H1 (cell line): ENCODE results near the gene S1PR2. TPM values are rescaled to one million over a fixed set of nuclear protein-coding genes. Genes with fewer than 3 reads are reported as not detected.

Source experiments
- CTCF ChIA-PET: fragments of 300-600 bp; sonication (Branson Sonifier 250); formaldehyde crosslinking; loops from one replicate; lab custom pipeline; 2021; ENCODE audit not compliant: partially characterized antibody; lab: Charles Lee
- POLR2A ChIA-PET: fragments of 300-600 bp; sonication (Branson Sonifier 250); formaldehyde crosslinking; loops from one replicate; lab custom pipeline; 2021; ENCODE audit warnings: inconsistent platforms; ENCODE audit not compliant: partially characterized antibody; lab: Charles Lee
- DNase-seq, 2 experiments: peaks; one replicate each; pipeline versions ENCODE4 v3.0.0 to v3.0.0-alpha.2; 2010 to 2022; ENCODE audit warnings: low spot score in 2 of 2, low read depth in 1 of 2, mixed read lengths in 1 of 2
- FAIRE-seq: peaks from 2 replicates; lab custom pipeline; 2011; peaks lifted over from hg19 to GRCh38; lab: Jason Lieb, UNC
- H2AFZ ChIP-seq: 2 replicates; pipeline ENCODE4 v1.8.1; 2012; ENCODE audit warnings: low read length, inconsistent platforms
- H2AK5ac ChIP-seq: 2 replicates; pipeline ENCODE4 v1.6.1; 2013; ENCODE audit warnings: low read depth, low read length
- H2BK120ac ChIP-seq: replicated peaks from 2 replicates; pipeline ENCODE3; 2013; ENCODE audit warnings: low read depth, low read length, inconsistent platforms
- H2BK12ac ChIP-seq: 2 replicates; pipeline ENCODE4 v1.6.1; 2013; ENCODE audit warnings: low read depth, low read length
- H2BK15ac ChIP-seq: 2 replicates; pipeline ENCODE4 v1.6.1; 2013; ENCODE audit warnings: low read length
- H2BK20ac ChIP-seq: 2 replicates; pipeline ENCODE4 v1.6.1; 2013; ENCODE audit warnings: low read length
- H2BK5ac ChIP-seq: 2 replicates; pipeline ENCODE4 v1.6.1; 2013; ENCODE audit warnings: low read depth, low read length
- H3K14ac ChIP-seq: 2 replicates; pipeline ENCODE4 v1.6.1; 2013; ENCODE audit warnings: inconsistent platforms; ENCODE audit not compliant: insufficient read length
- H3K18ac ChIP-seq: 2 replicates; pipeline ENCODE4 v1.6.1; 2013; ENCODE audit warnings: low read length; ENCODE audit errors: extremely low read depth
- H3K23ac ChIP-seq: 2 replicates; pipeline ENCODE4 v1.6.1; 2013; ENCODE audit warnings: inconsistent platforms; ENCODE audit not compliant: insufficient read length
- H3K23me2 ChIP-seq: 2 replicates; pipeline ENCODE4 v1.6.1; 2013; ENCODE audit warnings: low read depth, low read length
- H3K27ac ChIP-seq: 2 replicates; pipeline ENCODE4 v1.6.1; 2011; ENCODE audit warnings: low read depth, low read length, inconsistent platforms
- H3K27me3 ChIP-seq, 4 experiments: replicated peaks in 1 of 4; 1 replicate in 1 of 4; 2 replicates in 3 of 4; pipeline versions ENCODE4 v1.6.1 to v1.8.1; 2011 to 2013; ENCODE audit warnings: low read length in 3 of 4, mild to moderate bottlenecking in 3 of 4, inconsistent platforms in 2 of 4, mixed read lengths in 2 of 4, moderate library complexity in 1 of 4; ENCODE audit not compliant: control insufficient read depth in 3 of 4, insufficient read depth in 3 of 4; ENCODE audit errors: extremely low read depth in 1 of 4
- H3K36me3 ChIP-seq, 4 experiments: 2 replicates each; pipeline versions ENCODE4 v1.6.1 to v1.8.1; 2011 to 2013; ENCODE audit warnings: mild to moderate bottlenecking in 4 of 4, low read length in 3 of 4, moderate library complexity in 2 of 4, control low read depth in 1 of 4, inconsistent platforms in 1 of 4; ENCODE audit not compliant: insufficient read depth in 4 of 4, control insufficient read depth in 2 of 4
- H3K4ac ChIP-seq: replicated peaks from 2 replicates; pipeline ENCODE3; 2013; ENCODE audit warnings: low read length, low read depth, mixed read lengths, inconsistent platforms; ENCODE audit not compliant: insufficient read length
- H3K4me1 ChIP-seq, 4 experiments: replicated peaks in 1 of 4; 1 replicate in 1 of 4; 2 replicates in 3 of 4; pipeline versions ENCODE4 v1.6.1 to v1.8.1; 2011 to 2013; ENCODE audit warnings: low read length in 3 of 4, inconsistent platforms in 2 of 4, mixed read lengths in 1 of 4; ENCODE audit not compliant: insufficient read depth in 4 of 4, control insufficient read depth in 3 of 4
- H3K4me2 ChIP-seq, 2 experiments: 2 replicates each; pipeline versions ENCODE4 v1.6.1 to v1.8.1; 2011 to 2013; ENCODE audit warnings: low read depth in 2 of 2, low read length in 2 of 2, control low read depth in 1 of 2, inconsistent platforms in 1 of 2, mild to moderate bottlenecking in 1 of 2; ENCODE audit not compliant: insufficient read depth in 1 of 2
- H3K4me3 ChIP-seq, 4 experiments: fragments of 200-600, 300-600 bp in 1 of 4; sonication (generic), shearing (Covaris generic), sonication (Bioruptor Twin) in 1 of 4; 2 replicates each; pipeline versions ENCODE4 v1.5.1 to v1.8.1; 2011 to 2016; ENCODE audit warnings: low read length in 4 of 4, low read depth in 3 of 4, control low read depth in 2 of 4, inconsistent platforms in 2 of 4, mild to moderate bottlenecking in 2 of 4, mixed read lengths in 1 of 4, moderate library complexity in 1 of 4; ENCODE audit not compliant: insufficient read depth in 2 of 4; ENCODE audit errors: extremely low read depth in 1 of 4
- H3K56ac ChIP-seq: replicated peaks from 2 replicates; pipeline ENCODE3; 2013; ENCODE audit warnings: low read depth, mild to moderate bottlenecking, mixed read lengths, low read length, inconsistent platforms; ENCODE audit not compliant: insufficient read length
- H3K79me1 ChIP-seq: 2 replicates; pipeline ENCODE4 v1.6.1; 2013; ENCODE audit warnings: low read depth, low read length, control low read depth
- H3K79me2 ChIP-seq, 2 experiments: 2 replicates each; pipeline versions ENCODE4 v1.6.1 to v1.8.1; 2012 to 2013; ENCODE audit warnings: low read length in 2 of 2, mild to moderate bottlenecking in 2 of 2, inconsistent platforms in 1 of 2; ENCODE audit not compliant: insufficient read depth in 2 of 2, control insufficient read depth in 1 of 2
- H3K9ac ChIP-seq, 4 experiments: replicated peaks in 1 of 4; 1 replicate in 1 of 4; 2 replicates in 3 of 4; pipeline versions ENCODE4 v1.6.1 to v1.8.1; 2011 to 2013; ENCODE audit warnings: low read depth in 3 of 4, low read length in 3 of 4, control low read depth in 2 of 4, mild to moderate bottlenecking in 2 of 4, moderate library complexity in 2 of 4, inconsistent platforms in 1 of 4; ENCODE audit errors: extremely low read depth in 1 of 4
- H3K9me3 ChIP-seq, 2 experiments: 2 replicates each; pipeline versions ENCODE4 v1.6.1 to v1.8.1; 2012 to 2013; ENCODE audit warnings: mild to moderate bottlenecking in 2 of 2, moderate library complexity in 2 of 2, control low read depth in 1 of 2, inconsistent platforms in 1 of 2, low read depth in 1 of 2, low read length in 1 of 2, mixed read lengths in 1 of 2; ENCODE audit not compliant: insufficient read depth in 2 of 2
- H4K20me1 ChIP-seq, 2 experiments: replicated peaks in 1 of 2; 2 replicates each; pipeline versions ENCODE3 to v1.8.1; 2011 to 2013; ENCODE audit warnings: inconsistent platforms in 2 of 2, low read length in 2 of 2, mild to moderate bottlenecking in 1 of 2; ENCODE audit not compliant: insufficient read depth in 2 of 2, control insufficient read depth in 1 of 2
- H4K5ac ChIP-seq: 2 replicates; pipeline ENCODE4 v1.6.1; 2013; ENCODE audit warnings: low read length, low read depth, mixed read lengths, inconsistent platforms; ENCODE audit not compliant: insufficient read length
- H4K8ac ChIP-seq: 2 replicates; pipeline ENCODE4 v1.8.0; 2013; ENCODE audit warnings: mild to moderate bottlenecking, moderate library complexity, low read length, inconsistent platforms; ENCODE audit not compliant: insufficient read depth; ENCODE audit errors: extremely low read depth
- H4K91ac ChIP-seq: replicated peaks from 2 replicates; pipeline ENCODE3; 2013; ENCODE audit warnings: low read length, mixed read lengths, inconsistent platforms; ENCODE audit not compliant: insufficient read length
- POLR2A ChIP-seq, 2 experiments: IDR thresholded peaks; 1 replicate in 1 of 2; 2 replicates in 1 of 2; pipeline ENCODE4 v1.6.1; 2011; ENCODE audit warnings: low read depth in 2 of 2, low read length in 2 of 2, mild to moderate bottlenecking in 2 of 2; ENCODE audit errors: control extremely low read depth in 1 of 2
- WGBS, 2 experiments: shearing (Covaris generic) in 1 of 2; methylation state at CpG; one replicate each; pipeline versions ENCODE4 v1.1.6 to v1.1.7; 2013 to 2015; ENCODE audit warnings: low lambda C conversion rate in 2 of 2, mixed read lengths in 2 of 2, inconsistent platforms in 1 of 2, low coverage in 1 of 2, missing lambda C conversion rate in 1 of 2; ENCODE audit not compliant: insufficient replicate concordance in 2 of 2, insufficient coverage in 1 of 2, insufficient read length in 1 of 2; ENCODE audit errors: extremely low coverage in 1 of 2, missing lambda C conversion rate in 1 of 2; 5-methylcytosine and 5-hydroxymethylcytosine counted together
- polyA plus RNA-seq, 7 experiments: library from polyadenylated mRNA; depleted of rRNA in 3 of 7; stranded (reverse) in 5 of 7; unstranded in 2 of 7; fragments of >200 nt in 5 of 7; fragments of 200-250 nt in 2 of 7; gene quantifications; 1 replicate in 5 of 7; 2 replicates in 1 of 7; 4 replicates in 1 of 7; pipeline versions ENCODE4 v1.2.1 to v1.2.3, GENCODE V29; 2011 to 2013; ENCODE audit warnings: missing spikeins in 2 of 7, mixed read lengths in 2 of 7
- total RNA-seq: library from RNA; stranded (reverse); fragmentation: NEBNext Ultra II Directional; extraction: Animal tissue kit (Norgen Biotek cat#: 25700); gene quantifications from 2 replicates; pipeline ENCODE4 v1.2.1, GENCODE V29; 2021

The S1PR2 gene
- total and polyA plus RNA-seq, 2 of the 8 experiments (the other 6 are each of a cell fraction or from before 2014, with no cell fraction given) = 17.5 to 19.4 TPM

- no peak overlapping the region for H3K4me3 ChIP-seq
- ChIA-PET POLR2A (interaction anchor here (0.7 to 1.6 kb wide), 4 partner anchors 8 to 26 kb away, joined by 3 to 5 read pairs (median 3); no protein-coding TSS in a partner anchor), CTCF (interaction anchor here (0.6 to 7.5 kb wide), 13 partner anchors 7 to 352 kb away, joined by 3 to 51 read pairs (median 4); partner anchors contain the start of gene DNMT1)
- no peak overlapping the region for H3K56ac ChIP-seq
- peaks cover 2 to 6% of the 10 kb centered on the region in 2 experiments for H4K20me1 ChIP-seq
- no peaks in the 10 kb centered on the region for H3K27me3 ChIP-seq
- 0 out of 2 replicates have a peak, but pooled peaks cover 2% of the 10 kb centered on the region for H3K79me1 ChIP-seq
- no peak for FAIRE-seq
- H4K8ac ChIP-seq = no peak overlapping the region
- no peaks in the 10 kb centered on the region; a peak in 1 of 4 replicates for H3K79me2 ChIP-seq
- no peak overlapping the region for H4K5ac ChIP-seq
- peaks cover 0 to 3% (median under 1%) of the 10 kb centered on the region in 4 experiments; a peak in 3 of 8 replicates for H3K36me3 ChIP-seq
- H2BK20ac ChIP-seq = no peak overlapping the region
- 96% methylated on average over 7 of the region's 7 CpGs; no CpG with 5 or more reads in 1 of the 2 experiments for WGBS, 2 experiments
- no peak overlapping the region for H2BK12ac ChIP-seq
- H3K9me3 ChIP-seq = 0 out of 4 replicates have a peak, but pooled peaks cover 0 to 5% of the 10 kb centered on the region in 2 experiments
- peak overlapping the region in 1 of 4 experiments; percentile 8; a peak in 2 of 7 replicates for H3K9ac ChIP-seq
- H2BK120ac ChIP-seq = no peak overlapping the region
- H3K18ac ChIP-seq = no peak overlapping the region
- H3K23ac ChIP-seq = no peak overlapping the region
- no peak overlapping the region for H3K4me2 ChIP-seq
- no peak overlapping the region for H2BK5ac ChIP-seq
- H3K27ac ChIP-seq = peak overlapping the region; percentile 29; the same call in 1 of the 2 replicates
- no peak overlapping the region for H3K4ac ChIP-seq
- DNase-seq = no peak
- H3K23me2 ChIP-seq = no peaks in the 10 kb centered on the region
- TF ChIP-seq POLR2A (IDR thresholded peaks at IDR 0.05; ENCODE audit: control extremely low read depth in 1 of 2, low read depth in 2 of 2, low read length in 2 of 2) = no peak
- no peak overlapping the region for H2AFZ ChIP-seq
- H4K91ac ChIP-seq = no peak overlapping the region
- no peak overlapping the region for H2BK15ac ChIP-seq
- H3K4me1 ChIP-seq = peaks cover 0 to 2% (median 0%) of the 10 kb centered on the region in 4 experiments; a peak in 2 of 7 replicates
- no peak overlapping the region for H2AK5ac ChIP-seq
- H3K14ac ChIP-seq = no peak overlapping the region
Observed at GRCh38 chr19:10220695-10221094, 10.4 kb downstream of the S1PR2 start.
